HG02623 (cell line): Measurements from ENCODE around the gene TGFB3.
A peak's percentile ranks its signal among the peaks of the same experiment; 100 is the strongest.
"Not testable (repeated sequence)": the region's sequence is repeated elsewhere in the genome, so short reads cannot be mapped to it uniquely, and the experiment has no call there.

Experiments
- ATAC-seq: cut with Tn5 transposase; IDR thresholded peaks from one replicate; pipeline ENCODE4 v1.9.1; 2021; ENCODE audit warnings: moderate library complexity; ENCODE audit not compliant: unreplicated experiment

TGFB3 gene

DNA sequence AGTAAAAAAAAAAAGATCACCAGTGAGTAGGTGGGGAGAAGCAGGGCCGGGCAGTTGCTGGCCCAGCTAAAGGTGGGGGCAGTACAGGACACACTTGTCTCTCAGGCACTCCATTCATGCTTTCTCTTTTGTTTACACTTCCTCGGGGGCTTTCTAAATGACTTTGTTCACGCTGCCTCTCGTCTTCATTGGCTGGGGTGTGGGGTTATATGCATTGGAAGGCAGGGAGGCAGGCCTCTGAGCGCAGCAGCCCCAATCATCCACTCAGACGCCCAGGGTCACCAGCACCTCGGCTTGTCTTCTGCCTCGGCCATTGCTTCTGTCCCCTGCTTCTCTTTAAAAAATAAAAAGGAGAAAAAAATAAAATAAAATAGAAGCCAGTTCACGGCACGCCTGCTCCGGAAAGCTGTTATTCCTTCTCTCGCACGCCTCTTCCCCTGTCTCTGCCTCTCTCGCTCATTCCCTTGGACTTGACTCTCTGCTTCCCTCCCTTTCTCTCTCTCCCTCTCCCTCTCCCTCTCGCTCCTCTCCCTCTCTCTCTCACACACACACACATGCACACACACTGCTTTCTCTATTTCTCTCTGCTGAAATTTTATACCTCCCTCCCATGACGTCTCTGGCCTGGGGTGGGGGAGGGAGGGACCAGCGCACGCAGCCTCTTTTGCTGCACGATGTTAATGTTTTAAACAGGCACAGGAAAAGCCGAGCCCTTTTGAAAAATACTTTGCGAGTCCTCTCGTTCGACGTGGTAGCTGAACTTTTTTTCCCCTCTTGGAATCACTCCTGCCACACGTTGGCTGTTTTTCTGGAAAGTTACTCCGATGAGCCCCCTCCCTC is at the start of gene TGFB3:
Gene TGFB3, minus strand, starts transcription at position 570 of the 840 bp plus-strand sequence. CDS start 1,102 bp downstream, outside the sequence.
- ATAC-seq = peak; percentile 33

GRCh38 chr14:76024211-76024907 is 42.6 kb upstream of the TGFB3 start:
- no peak for ATAC-seq

DNA sequence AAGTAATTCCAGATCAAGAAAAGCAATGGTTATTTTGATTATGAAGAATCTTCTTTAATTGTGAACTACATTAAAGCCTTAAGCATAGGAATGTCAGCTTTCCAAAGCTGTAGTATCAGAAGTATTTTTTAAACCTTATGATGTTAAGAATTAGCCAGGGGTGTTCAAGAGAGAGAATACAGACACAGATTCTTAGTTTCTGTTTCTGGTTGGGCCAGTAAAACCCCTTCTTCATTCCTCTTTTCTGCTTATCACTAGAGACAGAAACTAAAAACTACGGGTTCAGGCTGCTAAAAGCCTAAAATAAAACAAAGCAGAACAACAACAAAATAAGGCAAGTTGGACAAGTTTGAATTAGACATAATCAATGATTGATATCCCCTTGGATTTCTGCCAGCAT is 42.0 kb upstream of the TGFB3 start:
- ATAC-seq = no peak

GRCh38 chr14:76022991-76023390 is 41.2 kb upstream of the TGFB3 start:
- no peak for ATAC-seq

DNA sequence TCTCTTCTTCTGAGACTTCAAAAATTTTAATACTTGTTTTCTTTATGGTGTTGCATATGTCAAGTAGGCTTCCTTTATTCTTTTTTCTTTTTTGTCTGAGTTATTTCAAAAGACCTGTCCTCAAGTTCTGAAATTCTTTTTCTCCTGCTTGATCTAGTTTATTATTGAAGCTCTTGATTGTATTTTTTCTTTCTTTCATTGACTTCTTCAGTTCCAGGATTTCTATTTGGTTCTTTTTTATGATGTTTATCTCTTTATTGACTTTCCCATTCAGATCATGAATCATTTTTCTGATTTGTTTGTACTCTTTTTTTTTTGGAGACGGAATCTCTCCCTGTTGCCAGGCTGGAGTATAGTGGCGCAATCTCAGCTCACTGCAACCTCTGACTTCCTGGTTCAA is 37.9 kb upstream of the TGFB3 start:
- ATAC-seq = no peak

GRCh38 chr14:76015668-76016067 is 33.9 kb upstream of the TGFB3 start:
- ATAC-seq = no peak

DNA sequence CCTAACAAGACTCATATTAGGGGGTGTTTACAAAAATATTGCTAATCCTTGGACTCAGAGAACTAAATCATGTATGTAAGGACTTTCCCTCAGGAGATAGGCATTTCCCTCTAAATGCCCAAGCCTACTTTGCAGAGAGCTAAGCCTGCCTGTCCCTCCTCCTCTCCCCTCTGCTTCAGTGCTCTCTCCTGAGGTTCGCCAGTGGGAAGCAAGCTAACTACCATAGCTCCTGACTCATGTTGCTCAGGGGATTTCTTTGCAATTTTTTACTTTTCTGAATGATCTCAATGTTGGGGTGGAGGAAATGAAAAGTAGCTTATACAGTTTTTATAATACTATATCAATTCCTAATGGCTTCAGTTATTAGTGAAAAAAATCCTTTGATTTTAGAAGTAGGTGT is 33.4 kb upstream of the TGFB3 start:
- ATAC-seq = no peak

- ATAC-seq = no peak
Observed at GRCh38 chr14:76012354-76012753, 30.6 kb upstream of the TGFB3 start.

GRCh38 chr14:76011930-76012329 is 30.1 kb upstream of the TGFB3 start:
- ATAC-seq = no peak

GRCh38 chr14:76009627-76010026 is 27.8 kb upstream of the TGFB3 start:
- ATAC-seq = not testable (repeated sequence)

GRCh38 chr14:76007852-76008251 is 26.1 kb upstream of the TGFB3 start:
- ATAC-seq = no peak

DNA sequence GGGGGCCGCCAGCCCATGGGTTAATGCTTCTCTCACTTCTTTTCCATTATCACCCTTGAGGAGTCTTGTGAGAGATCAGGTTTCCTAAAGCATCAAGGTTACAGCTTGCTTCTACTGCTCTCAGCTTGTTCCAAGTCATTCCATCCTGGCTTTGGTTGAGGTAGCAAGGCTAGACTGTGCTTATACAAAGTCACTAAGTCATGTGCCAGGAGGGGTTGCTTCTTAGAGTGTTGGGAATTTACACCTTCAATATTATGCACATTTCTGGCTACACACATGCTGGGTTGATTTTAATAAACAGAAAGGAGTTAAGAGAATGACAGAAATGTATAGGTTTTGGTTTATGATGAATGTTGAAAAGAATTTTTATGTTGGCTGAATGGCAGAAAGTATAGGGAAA is 25.6 kb upstream of the TGFB3 start:
- no peak for ATAC-seq

- ATAC-seq = no peak
Observed at GRCh38 chr14:76006253-76006652, 24.5 kb upstream of the TGFB3 start.

GRCh38 chr14:76002383-76002782 is 20.6 kb upstream of the TGFB3 start:
- ATAC-seq = no peak

GRCh38 chr14:75999511-76000190 is 17.9 kb upstream of the TGFB3 start:
- ATAC-seq = no peak

GRCh38 chr14:75996488-75996887 is 14.7 kb upstream of the TGFB3 start:
- no peak for ATAC-seq

GRCh38 chr14:75995372-75996041 is 13.7 kb upstream of the TGFB3 start:
- ATAC-seq = no peak

DNA sequence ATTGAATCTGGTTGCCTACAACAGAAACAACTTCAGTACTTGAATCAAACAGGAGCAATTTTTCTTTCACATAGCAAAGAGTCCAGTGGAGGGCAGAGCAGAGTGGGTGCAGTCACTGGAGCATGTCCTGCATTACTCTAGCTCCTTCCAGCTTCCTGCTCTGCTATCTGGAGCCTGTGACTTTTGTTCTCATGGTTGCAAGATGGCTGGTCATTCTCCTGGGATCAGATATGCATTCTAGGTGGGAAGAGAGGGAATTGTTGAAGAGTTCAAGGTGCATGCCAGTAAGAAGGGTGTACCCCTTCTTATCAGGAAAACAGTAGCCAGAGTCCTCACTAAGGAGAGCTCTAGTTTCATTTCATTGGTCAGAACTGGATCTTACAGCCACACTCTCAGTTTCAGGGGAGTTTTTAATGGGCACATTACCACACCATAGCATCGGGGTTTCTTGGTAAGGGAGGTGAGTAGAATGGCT is 11.8 kb upstream of the TGFB3 start:
- no peak for ATAC-seq

- no peak for ATAC-seq
Observed at GRCh38 chr14:75991753-75992152, 10.0 kb upstream of the TGFB3 start.

- no peak for ATAC-seq
Observed at GRCh38 chr14:75990297-75990696, 8.5 kb upstream of the TGFB3 start.

DNA sequence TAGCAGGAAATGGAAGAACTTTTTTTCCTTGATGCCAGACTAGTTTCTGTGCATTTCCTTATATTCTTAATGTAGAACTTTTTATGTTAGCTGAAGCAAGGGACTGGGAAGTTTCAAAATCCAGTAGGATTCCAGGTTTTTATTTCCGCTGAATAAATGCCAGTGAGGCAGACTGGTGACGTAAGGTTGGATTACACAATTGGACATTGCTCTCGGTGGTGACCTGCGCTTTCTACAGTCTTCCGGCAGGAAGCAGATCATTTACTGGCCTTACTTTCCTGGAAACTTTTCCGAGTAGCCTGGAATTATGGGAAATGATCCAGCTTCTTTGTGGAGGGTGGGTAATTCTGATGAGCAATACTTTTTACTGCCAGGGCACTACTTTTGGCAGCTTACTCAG is 7.3 kb upstream of the TGFB3 start:
- ATAC-seq = no peak
